Central memory CD4-positive, alpha-beta T cell (primary cell): Measurements from ENCODE around the gene BCL11A.
"Not testable (repeated sequence)": the region's sequence is repeated elsewhere in the genome, so short reads cannot be mapped to it uniquely, and the experiment has no call there.

Experiments
- DNase-seq: peaks from one replicate; pipeline ENCODE4 v3.0.0; 2022

The BCL11A gene

GRCh38 chr2:60422826-60423483 is 130.5 kb downstream of the BCL11A start:
- DNase-seq = no peak

DNA sequence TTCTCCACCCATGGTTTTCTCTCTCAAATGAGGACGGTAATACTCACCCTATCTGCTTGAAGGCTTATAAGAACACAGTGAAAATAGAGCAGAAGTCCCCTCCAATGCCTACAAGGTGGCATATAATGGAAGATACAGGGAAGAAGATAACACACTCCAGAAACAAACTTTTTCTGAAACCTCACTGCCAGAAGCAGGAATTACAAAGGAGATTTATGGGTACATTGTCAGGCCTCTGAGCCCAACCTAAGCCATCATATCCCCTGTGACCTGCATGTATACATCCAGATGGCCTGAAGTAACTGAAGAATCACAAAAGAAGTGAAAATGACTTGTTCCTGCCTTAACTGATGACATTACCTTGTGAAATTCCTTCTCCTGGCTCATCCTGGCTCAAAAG is 136.2 kb downstream of the BCL11A start:
- DNase-seq = not testable (repeated sequence)

DNA sequence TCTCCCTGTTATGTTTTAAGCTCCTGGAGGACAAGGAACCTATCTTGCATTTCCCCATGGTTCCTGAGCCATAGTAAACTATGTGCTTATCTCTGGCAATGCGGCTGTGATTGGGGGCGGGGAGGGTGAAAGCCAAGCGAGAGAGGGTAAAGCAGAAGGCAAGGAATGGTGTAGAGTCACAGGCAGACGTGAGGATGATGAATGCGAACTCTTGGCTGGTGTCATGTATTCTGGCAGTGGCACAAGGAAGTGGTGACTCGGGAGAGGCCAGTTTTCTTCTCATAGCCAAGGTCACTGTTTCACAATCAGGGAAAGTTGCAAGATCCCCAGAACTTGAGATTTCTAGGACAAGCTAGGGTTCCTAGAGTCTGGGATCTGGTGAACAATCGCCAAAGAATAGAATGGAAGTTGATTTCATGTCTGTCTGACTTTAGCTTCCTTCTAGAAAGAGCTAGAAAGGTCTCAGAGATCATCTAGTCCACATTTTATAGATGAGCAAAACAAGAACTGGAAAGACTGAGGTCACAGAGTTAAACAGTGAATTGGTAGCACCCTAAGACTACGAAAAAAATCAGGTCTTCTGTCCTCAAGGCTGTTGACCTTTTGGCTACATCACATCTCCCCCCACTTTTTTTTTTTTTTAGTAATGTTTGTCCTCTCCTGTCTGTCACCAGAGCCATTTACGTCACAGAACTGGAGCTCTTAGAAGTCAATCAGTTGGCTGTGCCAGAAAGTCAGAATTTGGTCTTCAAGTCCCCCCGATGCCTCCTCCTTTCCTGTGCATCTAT is 137.0 kb downstream of the BCL11A start:
- DNase-seq = no peak

DNA sequence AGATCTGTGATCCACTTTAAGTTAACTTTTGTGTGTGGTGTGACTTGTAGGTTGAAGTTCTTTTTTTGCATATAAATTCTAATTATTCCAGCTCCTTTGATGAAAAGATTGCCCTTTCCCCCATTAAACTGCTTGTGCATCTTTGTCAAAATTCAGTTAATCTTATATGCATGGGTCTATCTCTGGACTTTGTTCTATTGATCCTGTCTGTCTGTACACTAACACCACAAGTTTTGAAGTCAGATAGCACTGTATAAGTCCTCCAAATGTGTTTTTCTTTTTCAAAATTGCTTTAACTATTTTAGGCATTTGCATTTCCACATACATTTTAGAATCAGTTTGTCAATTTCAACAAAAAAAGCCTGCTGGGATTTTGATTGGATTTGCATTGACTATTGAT is 137.6 kb downstream of the BCL11A start:
- DNase-seq = no peak

- no peak for DNase-seq
These were observed 138.8 kb downstream of the BCL11A start for GRCh38 chr2:60414495-60415138.

GRCh38 chr2:60413814-60414168 is 139.7 kb downstream of the BCL11A start:
- DNase-seq = no peak

GRCh38 chr2:60413069-60413813 is 140.2 kb downstream of the BCL11A start:
- DNase-seq = no peak

DNA sequence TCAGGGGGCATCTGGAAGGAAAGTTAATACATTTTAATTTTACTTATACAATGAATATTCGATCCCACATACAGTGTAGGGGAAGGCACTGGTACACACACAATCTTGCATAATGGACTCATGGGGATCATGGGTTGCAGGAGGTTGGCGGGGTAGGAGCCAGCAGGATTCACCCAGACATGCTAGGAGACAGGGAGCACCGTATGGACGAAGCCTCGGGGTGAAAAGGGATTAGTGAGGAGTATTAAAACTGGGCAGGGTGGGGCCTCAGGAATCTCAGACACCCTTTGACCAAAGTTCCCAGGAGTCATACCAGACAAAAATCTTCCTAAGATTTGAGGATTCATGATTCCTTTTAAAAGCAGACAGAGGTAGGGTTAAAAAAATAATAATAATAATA is 140.8 kb downstream of the BCL11A start:
- no peak for DNase-seq

- DNase-seq = no peak
These were observed 141.4 kb downstream of the BCL11A start for GRCh38 chr2:60412027-60412426.

GRCh38 chr2:60411295-60411694 is 142.2 kb downstream of the BCL11A start:
- DNase-seq = no peak

- no peak for DNase-seq
These were observed 142.9 kb downstream of the BCL11A start for GRCh38 chr2:60410456-60411146.

DNA sequence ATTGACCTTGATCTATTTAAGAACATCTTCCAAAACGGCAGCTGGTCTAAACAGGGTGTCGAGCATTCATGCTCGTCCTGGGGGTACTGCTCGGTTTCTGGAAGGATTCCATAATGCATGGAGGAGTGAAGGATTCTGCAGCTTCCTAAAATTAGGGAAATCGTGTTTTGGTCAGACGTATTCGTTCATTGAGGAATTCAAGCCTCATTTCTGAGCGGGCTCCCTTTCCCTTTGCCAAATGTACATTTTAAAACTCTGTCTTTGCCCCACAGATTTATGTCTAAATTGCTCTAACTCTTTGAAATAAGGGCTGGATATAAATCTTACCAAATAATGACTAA is 144.0 kb downstream of the BCL11A start:
- DNase-seq = no peak

GRCh38 chr2:60408811-60409530 is 144.5 kb downstream of the BCL11A start:
- no peak for DNase-seq

DNA sequence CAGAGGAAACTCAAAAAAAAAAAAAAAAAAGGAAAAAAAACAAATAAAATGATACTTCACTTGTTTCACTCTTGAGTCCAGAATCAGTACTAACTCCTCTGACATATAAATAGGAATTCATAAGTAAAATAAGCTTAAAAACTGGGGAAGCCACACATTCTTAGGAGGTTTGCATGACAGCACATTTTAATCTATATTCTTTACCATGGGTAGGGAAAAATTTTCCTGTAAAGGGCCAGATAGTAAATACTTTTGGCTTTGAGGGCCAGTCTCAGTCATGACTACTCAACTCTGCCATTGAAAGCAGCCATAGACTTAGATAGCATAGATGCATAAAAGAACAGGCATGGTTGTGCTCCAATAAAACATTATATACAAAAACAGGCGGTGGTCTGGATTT is 145.2 kb downstream of the BCL11A start:
- no peak for DNase-seq

DNA sequence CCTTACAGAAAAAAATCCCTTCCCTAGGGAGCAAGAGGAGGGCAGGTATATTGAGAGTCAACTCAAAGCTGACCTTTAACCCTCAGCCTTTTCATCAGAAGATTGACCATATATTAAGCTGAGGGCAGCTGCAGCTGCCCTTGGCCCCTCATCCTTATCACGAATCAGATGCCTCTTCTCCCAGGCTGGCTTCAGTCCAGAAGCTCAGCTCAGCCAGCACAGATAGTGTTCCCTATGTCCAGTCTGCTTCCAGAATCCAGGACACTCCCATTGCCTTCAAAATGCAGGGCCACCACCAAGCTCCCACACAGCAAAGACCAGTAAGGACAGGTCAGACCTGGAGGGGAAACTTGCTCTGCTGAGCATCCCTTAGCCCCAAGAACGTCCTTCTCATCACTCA is 146.1 kb downstream of the BCL11A start:
- no peak for DNase-seq

- DNase-seq = no peak
These were observed 147.3 kb downstream of the BCL11A start for GRCh38 chr2:60406192-60406591.

DNA sequence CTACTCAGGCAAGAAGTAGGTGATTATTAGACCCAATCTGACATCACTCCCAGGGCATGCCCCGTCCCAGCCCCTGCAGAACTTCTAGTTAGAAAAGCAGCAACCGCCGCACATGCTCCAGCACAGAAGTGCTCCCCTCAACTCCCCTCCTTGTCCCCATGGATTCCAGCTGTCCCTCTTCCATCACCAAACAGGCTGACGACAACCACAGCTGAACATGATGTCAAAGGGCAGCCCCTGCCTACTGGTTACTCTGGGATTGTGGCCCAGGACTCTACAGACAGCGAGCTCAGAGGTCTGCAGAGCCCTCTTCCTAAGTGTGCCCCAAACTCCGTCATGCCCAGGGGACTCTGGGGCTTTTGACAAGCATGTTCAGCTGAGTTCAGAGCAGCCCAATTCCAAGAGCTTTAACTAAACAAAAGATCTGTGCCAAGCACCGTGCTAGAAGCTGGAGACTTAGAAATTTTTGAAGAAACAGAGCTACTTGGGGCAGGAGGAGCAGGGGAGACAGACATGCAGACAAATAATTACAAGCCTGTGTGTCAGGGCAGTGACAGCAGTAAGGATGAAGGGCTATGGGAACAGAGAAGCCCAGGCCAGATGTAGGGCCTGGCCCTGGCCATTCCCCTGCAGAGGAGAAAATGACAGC is 148.1 kb downstream of the BCL11A start:
- no peak for DNase-seq
